CD14-positive monocyte (primary cell): ENCODE data around the gene FBH1. TPM values are rescaled to one million over a fixed set of nuclear protein-coding genes. Genes with fewer than 3 reads are reported as not detected.

Experiments used
- DNase-seq, 3 donors: peaks; one replicate each; pipeline ENCODE4 v3.0.0-alpha.2; 2011 to 2022
- H2AFZ ChIP-seq: 2 replicates; pipeline ENCODE4 v1.6.0; 2012; ENCODE audit warnings: mild to moderate bottlenecking, low read depth, low read length, inconsistent platforms; ENCODE audit not compliant: insufficient read depth, poor library complexity, severe bottlenecking
- H3K27ac ChIP-seq, 2 donors: 1 replicate in 1 of 2; 2 replicates in 1 of 2; pipeline ENCODE4 v1.5.1; 2012 to 2013; ENCODE audit warnings: low read length in 2 of 2, control low read depth in 1 of 2, inconsistent platforms in 1 of 2, low read depth in 1 of 2, mild to moderate bottlenecking in 1 of 2
- H3K27me3 ChIP-seq, 2 donors: one replicate each; pipeline versions ENCODE4 v1.6.0 to v1.6.1; 2011 to 2013; ENCODE audit warnings: low read length in 2 of 2; ENCODE audit not compliant: control insufficient read depth in 2 of 2, insufficient read depth in 2 of 2
- H3K36me3 ChIP-seq, 2 donors: replicated peaks in 1 of 2; 1 replicate in 1 of 2; 2 replicates in 1 of 2; pipeline versions ENCODE4 v1.5.1 to v1.6.1; 2012 to 2013; ENCODE audit warnings: low read length in 2 of 2, control low read depth in 1 of 2, inconsistent platforms in 1 of 2, mild to moderate bottlenecking in 1 of 2; ENCODE audit not compliant: insufficient read depth in 2 of 2, control insufficient read depth in 1 of 2
- H3K4me1 ChIP-seq, 2 donors: 1 replicate in 1 of 2; 2 replicates in 1 of 2; pipeline versions ENCODE4 v1.5.1 to v1.6.1; 2012 to 2013; ENCODE audit warnings: low read length in 2 of 2, control low read depth in 1 of 2, inconsistent platforms in 1 of 2, mild to moderate bottlenecking in 1 of 2, moderate library complexity in 1 of 2; ENCODE audit not compliant: insufficient read depth in 2 of 2, control insufficient read depth in 1 of 2
- H3K4me2 ChIP-seq: replicated peaks from 2 replicates; pipeline ENCODE3; 2012; ENCODE audit warnings: low read length, moderate library complexity, mild to moderate bottlenecking; ENCODE audit not compliant: poor library complexity, severe bottlenecking; ENCODE audit errors: extremely low read depth
- H3K4me3 ChIP-seq, 3 experiments: fragments of 200-600 bp in 1 of 3; sonication (generic) in 1 of 3; replicated peaks in 1 of 3; 1 replicate in 2 of 3; 2 replicates in 1 of 3; pipeline ENCODE4 v1.5.1; 2011 to 2013; ENCODE audit warnings: low read length in 3 of 3, mild to moderate bottlenecking in 3 of 3, control low read depth in 2 of 3, low read depth in 2 of 3, inconsistent platforms in 1 of 3, moderate library complexity in 1 of 3
- H3K79me2 ChIP-seq: 2 replicates; pipeline ENCODE4 v1.6.0; 2012; ENCODE audit warnings: mild to moderate bottlenecking, control low read depth, inconsistent platforms, low read length, moderate library complexity; ENCODE audit not compliant: insufficient read depth
- H3K9ac ChIP-seq: 2 replicates; pipeline ENCODE4 v1.6.0; 2017; ENCODE audit warnings: low read length, mild to moderate bottlenecking; ENCODE audit not compliant: insufficient read depth, poor library complexity, severe bottlenecking
- H3K9me3 ChIP-seq, 2 donors: replicated peaks in 1 of 2; 1 replicate in 1 of 2; 2 replicates in 1 of 2; pipeline versions ENCODE4 v1.5.1 to v1.6.1; 2012 to 2013; ENCODE audit warnings: low read length in 2 of 2, control low read depth in 1 of 2; ENCODE audit not compliant: control insufficient read depth in 1 of 2, insufficient read depth in 1 of 2
- H4K20me1 ChIP-seq: 2 replicates; pipeline ENCODE4 v1.6.0; 2012; ENCODE audit warnings: mild to moderate bottlenecking, low read length, control low read depth, moderate library complexity; ENCODE audit not compliant: insufficient read depth
- H3K27ac Mint-ChIP-seq, 7 donors: one replicate each; pipeline ENCODE4 v1.8.0; 2020; ENCODE audit warnings: mild to moderate bottlenecking in 7 of 7, mixed read lengths in 7 of 7, moderate library complexity in 6 of 7, inconsistent platforms in 2 of 7
- H3K27me3 Mint-ChIP-seq, 3 donors: one replicate each; pipeline ENCODE4 v1.8.0; 2021 to 2022; ENCODE audit warnings: low read depth in 3 of 3, mild to moderate bottlenecking in 3 of 3, mixed read lengths in 3 of 3, moderate library complexity in 3 of 3, inconsistent platforms in 1 of 3
- H3K36me3 Mint-ChIP-seq, 2 donors: one replicate each; pipeline ENCODE4 v1.8.0; 2020; ENCODE audit warnings: mixed read lengths in 2 of 2, inconsistent platforms in 1 of 2, mild to moderate bottlenecking in 1 of 2
- H3K4me1 Mint-ChIP-seq: one replicate; pipeline ENCODE4 v1.8.0; 2020; ENCODE audit warnings: mild to moderate bottlenecking, mixed read lengths
- H3K4me3 Mint-ChIP-seq, 2 donors: one replicate each; pipeline ENCODE4 v1.8.0; 2020; ENCODE audit warnings: mild to moderate bottlenecking in 2 of 2, mixed read lengths in 2 of 2, moderate library complexity in 1 of 2
- H3K9me3 Mint-ChIP-seq, 7 donors: one replicate each; pipeline ENCODE4 v1.8.0; 2020 to 2022; ENCODE audit warnings: mixed read lengths in 7 of 7, mild to moderate bottlenecking in 6 of 7, moderate library complexity in 6 of 7, inconsistent platforms in 2 of 7
- CTCF ChIP-seq: fragments of 200-600 bp; IDR thresholded peaks from one replicate; pipeline ENCODE4 v1.8.0; 2022; ENCODE audit warnings: antibody characterized with exemption, mild to moderate bottlenecking
- WGBS: methylation state at CpG from one replicate; pipeline ENCODE4 v1.1.5; 2013; ENCODE audit warnings: missing lambda C conversion rate; ENCODE audit not compliant: insufficient coverage; 5-methylcytosine and 5-hydroxymethylcytosine counted together
- intact Hi-C, 2 donors: fragments of 100-400 bp; cut with micrococcal nuclease; formaldehyde crosslinking; loops; one replicate each; pipeline versions ENCODE4 v1.15.0 to v1.15.1; 2023
- polyA plus RNA-seq, 3 donors: library from polyadenylated mRNA; depleted of rRNA in 1 of 3; unstranded in 2 of 3; stranded (reverse) in 1 of 3; fragments of 300-500 nt in 2 of 3; fragments of >200 nt in 1 of 3; fragmentation: Illumina TruSeq in 2 of 3; gene quantifications; 1 replicate in 2 of 3; 2 replicates in 1 of 3; pipeline ENCODE4 v1.2.3, GENCODE V29; 2012 to 2021

Gene FBH1
- polyA plus RNA-seq, 3 donors: 33.9 to 73.3 (median 48.3) TPM

GRCh38 chr10:5978230-5978489 lies 88.1 kb downstream of the FBH1 start:
- H3K36me3 ChIP-seq: no peaks in the 10 kb centered on the region
- Mint-ChIP-seq H3K9me3 (no peaks in the 10 kb centered on the region), H3K36me3 (peaks cover 0 to 7% of the 10 kb centered on the region in 2 donors), H3K27ac (peak overlapping the region; percentile 28 to 78 (median 68)), H3K4me1 (peaks cover 21% of the 10 kb centered on the region), H3K27me3 (peaks cover 5 to 8% (median 7%) of the 10 kb centered on the region in 3 donors), H3K4me3 (peak overlapping the region; percentile 94 to 99)
- intact Hi-C loops: loop anchor here in 1 of 2 donors (10.0 kb wide), 1 partner anchor 293 kb away; the partner anchor contains the start of gene TASOR2
- 9% methylated on average over 4 of the region's 6 CpGs for WGBS
- H3K9ac ChIP-seq: peak overlapping the region; percentile 86
- peak overlapping the region; percentile 95 for H2AFZ ChIP-seq
- H3K4me3 ChIP-seq: peak overlapping the region; percentile 71 to 97 (median 96)
- no peak for TF ChIP-seq CTCF
- H3K27ac ChIP-seq: peak overlapping the region in 1 of 2 donors; percentile 86
- no peak for DNase-seq
- peaks cover 31% of the 10 kb centered on the region for H3K79me2 ChIP-seq
- peak overlapping the region; percentile 97 for H3K4me2 ChIP-seq
- peaks cover 13 to 25% of the 10 kb centered on the region in 2 donors for H3K4me1 ChIP-seq
- H4K20me1 ChIP-seq: no peaks in the 10 kb centered on the region
- peaks cover 0 to 3% of the 10 kb centered on the region in 2 donors for H3K27me3 ChIP-seq
- H3K9me3 ChIP-seq: no peaks in the 10 kb centered on the region

- TF ChIP-seq CTCF: no peak
- Histone ChIP-seq H3K4me1 (peaks cover 3 to 9% of the 10 kb centered on the region in 2 donors), H3K9me3 (no peaks in the 10 kb centered on the region), H3K4me3 (no peak overlapping the region), H3K79me2 (peaks cover 4% of the 10 kb centered on the region), H3K4me2 (no peak overlapping the region), H3K36me3 (no peaks in the 10 kb centered on the region), H3K27ac (no peak overlapping the region), H3K9ac (no peak overlapping the region), H4K20me1 (no peaks in the 10 kb centered on the region), H3K27me3 (peaks cover 0 to 3% of the 10 kb centered on the region in 2 donors), H2AFZ (no peak overlapping the region)
- H3K36me3 Mint-ChIP-seq: no peaks in the 10 kb centered on the region
- no peak overlapping the region for H3K27ac Mint-ChIP-seq
- H3K4me3 Mint-ChIP-seq: no peak overlapping the region
- WGBS: 96% methylated on average over 8 of the region's 9 CpGs
- no peaks in the 10 kb centered on the region for H3K9me3 Mint-ChIP-seq
- no peak for DNase-seq
- H3K27me3 Mint-ChIP-seq: peaks cover 7 to 8% (median 8%) of the 10 kb centered on the region in 3 donors
- peaks cover 13% of the 10 kb centered on the region for H3K4me1 Mint-ChIP-seq
- intact Hi-C loops: no loop called here
Measured at GRCh38 chr10:5981529-5981928, 91.5 kb downstream of the FBH1 start.
